Heart left ventricle (tissue), 13 donors: ENCODE results near the gene ABTB2.

Source experiments
- POLR2A ChIP-seq, 2 donors: fragments of 450-650 bp; IDR thresholded peaks; one replicate each; pipeline ENCODE4 v1.6.1; 2017; ENCODE audit warnings: antibody characterized with exemption in 2 of 2, mild to moderate bottlenecking in 2 of 2, moderate library complexity in 2 of 2
- TF ChIP-seq, protein P1 (sequence below), 12 donors: fragments of 200-600 bp; sonication (generic) in 4 of 12; IDR thresholded peaks; one replicate each; pipeline versions ENCODE4 v1.5.0 to v1.8.0; 2018 to 2022; ENCODE audit warnings: antibody characterized with exemption in 12 of 12, mild to moderate bottlenecking in 5 of 12
- donor health status: ischemic (EF 13 %, LVEDD 7.1; RV severe dilation, severe dysfunction).
- donor health status: DM: no; HTN: yes; CAD: no.
- donor health status: DM: no; HTN: no; CAD: no.
- donor health status: ischemic (EF 25% LVEDD 6.9; RV normal size, moderate dysfunction).
- donor health status: ischemic (EF 25% LVEDD 5.7; RV mildly dilated, moderate dysfunction).
- donor health status: ischemic (EF 35%, LVEDD 5.7; RV mildly dilated, moderate dysfunction).
- donor health status: nonischemic (EF 11% LVEDD 7.7; RV severe dilation, severe dysfunction).
- donor health status: DM: yes; HTN: yes; CAD: no.
- donor health status: PGD.
- donor health status: ischemic (EF 29% LVEDD 5.4; RV normal size, mild dysfunction).
- donor health status: nonischemic (EF 23%, LVEDD 6.1; RV moderate dilation, normal function).

DNA sequence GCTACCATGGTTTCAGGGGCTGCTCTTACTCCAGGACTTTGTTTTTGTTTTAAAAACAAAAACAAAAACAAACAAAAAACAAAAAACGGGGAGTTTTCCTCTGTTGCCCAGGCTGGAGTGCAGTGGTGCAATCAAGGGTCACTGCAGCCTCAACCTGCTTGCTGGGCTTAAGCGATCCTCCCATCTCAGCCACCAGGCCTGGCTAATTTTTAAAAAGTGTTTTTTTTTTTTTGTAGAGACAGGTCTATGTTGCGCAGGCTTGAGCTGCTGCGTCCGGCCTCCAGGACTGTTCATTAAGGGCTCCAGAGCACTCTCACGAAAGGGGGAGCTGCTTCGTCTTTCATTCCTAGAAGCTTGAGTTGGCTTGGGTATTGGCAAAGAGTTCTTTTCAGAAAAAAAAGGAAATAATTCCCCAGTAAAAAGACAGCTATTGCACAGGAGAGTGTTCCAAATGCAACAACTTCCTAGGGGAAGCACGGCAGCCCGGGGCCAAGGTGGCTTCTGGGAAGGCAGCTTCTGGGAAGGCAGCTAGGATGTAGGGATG, 173.9 kb downstream of the ABTB2 start:
- TF ChIP-seq, protein P1, sequence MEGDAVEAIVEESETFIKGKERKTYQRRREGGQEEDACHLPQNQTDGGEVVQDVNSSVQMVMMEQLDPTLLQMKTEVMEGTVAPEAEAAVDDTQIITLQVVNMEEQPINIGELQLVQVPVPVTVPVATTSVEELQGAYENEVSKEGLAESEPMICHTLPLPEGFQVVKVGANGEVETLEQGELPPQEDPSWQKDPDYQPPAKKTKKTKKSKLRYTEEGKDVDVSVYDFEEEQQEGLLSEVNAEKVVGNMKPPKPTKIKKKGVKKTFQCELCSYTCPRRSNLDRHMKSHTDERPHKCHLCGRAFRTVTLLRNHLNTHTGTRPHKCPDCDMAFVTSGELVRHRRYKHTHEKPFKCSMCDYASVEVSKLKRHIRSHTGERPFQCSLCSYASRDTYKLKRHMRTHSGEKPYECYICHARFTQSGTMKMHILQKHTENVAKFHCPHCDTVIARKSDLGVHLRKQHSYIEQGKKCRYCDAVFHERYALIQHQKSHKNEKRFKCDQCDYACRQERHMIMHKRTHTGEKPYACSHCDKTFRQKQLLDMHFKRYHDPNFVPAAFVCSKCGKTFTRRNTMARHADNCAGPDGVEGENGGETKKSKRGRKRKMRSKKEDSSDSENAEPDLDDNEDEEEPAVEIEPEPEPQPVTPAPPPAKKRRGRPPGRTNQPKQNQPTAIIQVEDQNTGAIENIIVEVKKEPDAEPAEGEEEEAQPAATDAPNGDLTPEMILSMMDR (IDR thresholded peaks at IDR 0.05) = no peak
- no peak for TF ChIP-seq POLR2A (IDR thresholded peaks at IDR 0.05)
